Measurements from ENCODE around the gene MAP6.

- TF ChIP-seq, protein P1, sequence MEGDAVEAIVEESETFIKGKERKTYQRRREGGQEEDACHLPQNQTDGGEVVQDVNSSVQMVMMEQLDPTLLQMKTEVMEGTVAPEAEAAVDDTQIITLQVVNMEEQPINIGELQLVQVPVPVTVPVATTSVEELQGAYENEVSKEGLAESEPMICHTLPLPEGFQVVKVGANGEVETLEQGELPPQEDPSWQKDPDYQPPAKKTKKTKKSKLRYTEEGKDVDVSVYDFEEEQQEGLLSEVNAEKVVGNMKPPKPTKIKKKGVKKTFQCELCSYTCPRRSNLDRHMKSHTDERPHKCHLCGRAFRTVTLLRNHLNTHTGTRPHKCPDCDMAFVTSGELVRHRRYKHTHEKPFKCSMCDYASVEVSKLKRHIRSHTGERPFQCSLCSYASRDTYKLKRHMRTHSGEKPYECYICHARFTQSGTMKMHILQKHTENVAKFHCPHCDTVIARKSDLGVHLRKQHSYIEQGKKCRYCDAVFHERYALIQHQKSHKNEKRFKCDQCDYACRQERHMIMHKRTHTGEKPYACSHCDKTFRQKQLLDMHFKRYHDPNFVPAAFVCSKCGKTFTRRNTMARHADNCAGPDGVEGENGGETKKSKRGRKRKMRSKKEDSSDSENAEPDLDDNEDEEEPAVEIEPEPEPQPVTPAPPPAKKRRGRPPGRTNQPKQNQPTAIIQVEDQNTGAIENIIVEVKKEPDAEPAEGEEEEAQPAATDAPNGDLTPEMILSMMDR (IDR thresholded peaks at IDR 0.05) = no peak
- TF ChIP-seq POLR2AphosphoS5 (IDR thresholded peaks at IDR 0.05; ENCODE audit: insufficient read depth in 1 of 2, low read depth in 1 of 2) = peak; percentile 86 to 97
Measured at GRCh38 chr11:75554258-75555022, 114.4 kb downstream of the MAP6 start.
